HUES6 (cell line): Measurements from ENCODE around the gene TMEM201.
"Not testable (repeated sequence)": the region's sequence is repeated elsewhere in the genome, so short reads cannot be mapped to it uniquely, and the experiment has no call there.

Source experiments
- H3K27ac ChIP-seq: 2 replicates; pipeline ENCODE4 v1.7.0; 2013; ENCODE audit warnings: low read depth, mild to moderate bottlenecking, low read length, inconsistent platforms
- H3K27me3 ChIP-seq: 2 replicates; pipeline ENCODE4 v1.6.1; 2013; ENCODE audit warnings: low read length; ENCODE audit not compliant: control insufficient read depth, insufficient read depth
- H3K36me3 ChIP-seq: 2 replicates; pipeline ENCODE4 v1.6.1; 2013; ENCODE audit warnings: low read length; ENCODE audit not compliant: control insufficient read depth, insufficient read depth
- H3K4me1 ChIP-seq: 2 replicates; pipeline ENCODE4 v1.6.1; 2013; ENCODE audit warnings: low read length; ENCODE audit not compliant: control insufficient read depth, insufficient read depth
- H3K4me3 ChIP-seq: 2 replicates; pipeline ENCODE4 v1.5.1; 2013; ENCODE audit warnings: low read depth, low read length
- H3K9ac ChIP-seq: one replicate; pipeline ENCODE4 v1.6.1; 2013; ENCODE audit warnings: mild to moderate bottlenecking, low read length
- H3K9me3 ChIP-seq: 2 replicates; pipeline ENCODE4 v1.6.1; 2013; ENCODE audit warnings: low read depth, low read length; ENCODE audit not compliant: control insufficient read depth, insufficient read depth

Gene TMEM201

GRCh38 chr1:9611716-9612115 lies 23.0 kb downstream of the TMEM201 start:
- Histone ChIP-seq H3K4me3 (no peak overlapping the region), H3K4me1 (no peaks in the 10 kb centered on the region), H3K9ac (no peak overlapping the region), H3K27ac (no peak overlapping the region), H3K9me3 (no peaks in the 10 kb centered on the region), H3K36me3 (peaks cover 65% of the 10 kb centered on the region), H3K27me3 (no peaks in the 10 kb centered on the region)

GRCh38 chr1:9612162-9612845 lies 23.6 kb downstream of the TMEM201 start:
- Histone ChIP-seq H3K4me1 (no peaks in the 10 kb centered on the region), H3K27ac (no peak overlapping the region), H3K36me3 (peaks cover 64% of the 10 kb centered on the region), H3K9ac (no peak overlapping the region), H3K4me3 (no peak overlapping the region), H3K27me3 (no peaks in the 10 kb centered on the region), H3K9me3 (no peaks in the 10 kb centered on the region)

DNA sequence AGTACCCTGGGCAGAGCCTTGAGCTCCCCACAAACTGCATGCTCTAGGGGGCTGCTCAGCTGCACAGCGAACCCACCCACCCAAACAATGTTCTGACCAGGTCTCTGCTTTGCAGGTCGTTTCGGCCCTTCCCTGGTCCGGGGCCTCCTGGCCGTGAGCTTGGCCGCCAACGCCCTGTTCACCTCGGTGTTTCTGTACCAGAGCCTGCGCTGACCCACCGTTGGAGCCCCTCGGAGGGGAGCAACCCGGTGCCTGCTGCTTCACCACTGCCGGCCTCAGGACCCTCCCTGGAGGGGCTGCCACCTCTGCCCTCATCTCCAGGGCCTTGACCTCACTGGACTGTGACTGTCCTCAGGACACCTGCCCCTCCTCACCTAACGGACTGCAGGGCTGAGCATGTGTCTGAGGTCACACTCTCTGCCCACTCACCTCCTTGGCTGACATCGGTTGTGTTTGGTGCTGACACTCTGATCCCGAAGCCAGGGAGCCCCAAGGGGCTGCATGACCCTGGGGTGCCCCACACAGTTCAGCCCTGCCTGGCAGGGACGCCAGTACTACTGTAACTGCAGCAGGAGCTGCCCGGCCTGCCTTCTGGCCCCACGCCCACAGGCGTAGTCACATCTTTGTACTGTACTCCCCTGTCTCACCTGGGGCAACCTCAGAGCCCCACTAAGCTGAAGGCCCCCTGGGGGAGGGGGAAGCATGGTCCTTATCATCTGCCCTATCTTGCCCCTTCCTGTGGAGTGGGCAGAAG lies 24.3 kb downstream of the TMEM201 start:
- H3K27ac ChIP-seq: no peak overlapping the region
- H3K4me1 ChIP-seq: no peaks in the 10 kb centered on the region
- H3K27me3 ChIP-seq: no peaks in the 10 kb centered on the region
- no peaks in the 10 kb centered on the region for H3K9me3 ChIP-seq
- no peak overlapping the region for H3K9ac ChIP-seq
- H3K4me3 ChIP-seq: no peak overlapping the region
- peaks cover 57% of the 10 kb centered on the region for H3K36me3 ChIP-seq

GRCh38 chr1:9613625-9614299 lies 25.1 kb downstream of the TMEM201 start:
- Histone ChIP-seq H3K27ac (no peak overlapping the region), H3K4me3 (no peak overlapping the region), H3K4me1 (no peaks in the 10 kb centered on the region), H3K36me3 (peaks cover 50% of the 10 kb centered on the region), H3K27me3 (no peaks in the 10 kb centered on the region), H3K9ac (no peak overlapping the region), H3K9me3 (no peaks in the 10 kb centered on the region)

DNA sequence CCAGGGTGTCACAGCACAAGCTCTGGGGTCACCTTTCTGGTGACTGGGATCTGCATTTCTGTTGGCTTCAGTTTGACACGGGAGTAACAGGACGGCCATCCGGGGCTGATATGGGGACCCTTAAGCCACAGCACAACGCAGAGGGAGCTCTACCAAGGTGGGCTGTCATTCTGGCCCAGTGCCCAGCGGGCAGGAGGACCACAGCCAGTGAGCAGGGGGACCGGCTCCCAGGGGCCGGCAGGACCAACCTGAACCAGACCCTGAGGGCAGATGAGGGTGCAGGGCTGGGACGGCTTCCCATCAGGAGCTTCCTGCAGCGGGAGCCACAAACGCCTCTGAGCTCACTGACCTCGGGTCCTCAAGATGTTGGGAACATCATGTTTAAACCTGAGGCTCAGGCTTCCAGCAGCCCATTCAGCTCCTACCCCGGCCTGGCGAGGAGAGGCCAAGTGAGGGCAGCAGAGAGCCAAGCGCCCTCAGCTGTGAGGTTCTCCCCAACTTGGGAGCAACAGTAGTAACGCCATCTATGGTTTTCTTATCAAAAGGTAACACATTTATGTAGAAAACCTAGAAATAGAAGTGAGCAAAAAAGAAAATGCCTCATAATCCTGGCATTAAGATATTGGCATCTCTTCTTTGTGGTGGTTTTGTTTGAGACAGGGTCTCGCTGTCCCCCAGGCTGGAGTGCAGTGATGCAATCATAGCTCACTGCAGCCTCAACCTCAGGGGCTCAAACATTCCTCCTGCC lies 26.8 kb downstream of the TMEM201 start:
- H3K36me3 ChIP-seq: peaks cover 33% of the 10 kb centered on the region
- no peaks in the 10 kb centered on the region for H3K4me1 ChIP-seq
- no peaks in the 10 kb centered on the region for H3K27me3 ChIP-seq
- H3K27ac ChIP-seq: no peak overlapping the region
- no peak overlapping the region for H3K4me3 ChIP-seq
- no peaks in the 10 kb centered on the region for H3K9me3 ChIP-seq
- H3K9ac ChIP-seq: no peak overlapping the region

DNA sequence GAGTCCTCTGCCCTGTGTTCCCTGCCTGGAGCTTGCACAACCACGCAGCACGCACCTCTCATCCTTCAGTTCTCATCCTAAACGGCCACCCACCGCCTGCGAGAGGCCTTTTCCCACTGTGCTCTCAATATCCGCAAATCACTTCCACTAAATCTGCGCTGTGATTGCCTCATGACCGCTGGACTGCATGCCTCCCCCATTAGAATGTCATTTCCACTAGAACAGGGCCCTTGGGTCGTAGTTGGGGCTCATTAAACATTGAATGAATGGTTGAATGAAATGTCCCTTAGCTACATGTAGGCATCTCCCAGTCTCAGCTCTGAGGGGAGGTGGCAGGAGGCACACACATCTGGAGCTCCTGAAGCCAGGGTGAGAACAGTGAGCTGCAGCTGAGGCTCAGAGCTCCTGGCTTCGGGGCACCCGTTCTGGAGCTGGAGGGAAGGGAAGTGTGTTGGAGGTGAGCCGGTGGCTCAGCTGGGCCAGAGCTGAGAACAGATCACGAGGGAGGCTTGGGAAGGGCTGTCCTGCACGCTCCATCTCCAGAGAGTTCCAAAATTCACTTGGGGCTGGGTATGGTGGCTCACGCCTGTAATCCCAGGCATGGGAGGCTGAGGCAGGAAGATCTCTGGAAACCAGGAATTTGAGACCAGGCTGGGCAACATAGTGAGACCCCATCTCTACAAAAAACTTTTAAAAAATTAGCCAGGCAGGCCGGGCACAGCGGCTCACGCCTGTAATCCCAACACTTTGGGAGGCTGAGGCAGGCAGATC lies 30.4 kb downstream of the TMEM201 start:
- no peak overlapping the region for H3K27ac ChIP-seq
- H3K27me3 ChIP-seq: no peaks in the 10 kb centered on the region
- no peak overlapping the region for H3K9ac ChIP-seq
- no peak overlapping the region for H3K4me3 ChIP-seq
- no peaks in the 10 kb centered on the region for H3K9me3 ChIP-seq
- H3K36me3 ChIP-seq: no peaks in the 10 kb centered on the region
- no peaks in the 10 kb centered on the region for H3K4me1 ChIP-seq

DNA sequence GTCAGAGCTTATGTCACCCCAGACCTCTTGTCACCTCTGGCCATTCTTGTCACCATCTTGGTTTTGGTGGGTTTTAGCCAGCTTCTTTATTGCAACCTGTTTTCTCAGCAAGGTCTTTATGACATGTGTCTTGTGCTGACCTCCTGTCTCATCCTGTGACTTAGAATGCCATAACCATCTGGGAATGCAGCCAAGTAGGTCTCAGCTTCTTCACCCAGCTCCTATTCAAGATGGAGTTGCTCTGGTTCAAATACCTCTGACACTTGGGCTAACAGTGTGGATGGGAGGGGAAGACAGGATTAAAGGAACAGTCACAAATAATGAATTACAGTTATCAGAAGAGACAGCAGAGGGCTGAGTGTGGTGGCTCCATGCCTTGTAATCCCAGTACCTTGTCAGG lies 32.3 kb downstream of the TMEM201 start:
- Histone ChIP-seq H3K9me3 (no peaks in the 10 kb centered on the region), H3K27me3 (peaks cover 3% of the 10 kb centered on the region; the same call in 1 of the 2 replicates), H3K27ac (no peak overlapping the region), H3K9ac (no peak overlapping the region), H3K4me1 (no peaks in the 10 kb centered on the region), H3K36me3 (no peaks in the 10 kb centered on the region), H3K4me3 (no peak overlapping the region)

DNA sequence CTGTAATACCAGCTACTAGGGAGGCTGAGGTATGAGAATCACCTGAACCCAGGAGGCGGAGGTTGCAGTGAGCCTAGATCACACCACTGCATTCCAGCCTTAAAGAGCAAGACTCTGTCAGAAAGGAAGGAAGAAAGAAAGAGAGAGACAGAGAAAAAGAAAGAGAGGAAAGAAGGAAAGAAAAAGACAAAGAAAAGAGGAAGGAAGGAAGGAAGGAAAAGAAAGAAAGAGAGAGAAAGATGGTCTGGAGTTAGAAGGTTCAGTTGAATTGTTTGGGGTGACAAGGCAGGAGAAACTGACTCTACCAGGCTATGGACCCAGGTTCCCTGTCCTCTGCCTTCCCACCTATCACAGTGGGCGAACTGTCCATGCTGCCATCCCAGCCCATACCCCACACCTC lies 35.4 kb downstream of the TMEM201 start:
- peaks cover 14% of the 10 kb centered on the region for H3K27me3 ChIP-seq
- no peaks in the 10 kb centered on the region for H3K9me3 ChIP-seq
- H3K4me3 ChIP-seq: no peak overlapping the region
- no peak overlapping the region for H3K9ac ChIP-seq
- H3K36me3 ChIP-seq: no peaks in the 10 kb centered on the region
- no peak overlapping the region for H3K27ac ChIP-seq
- H3K4me1 ChIP-seq: peaks cover 7% of the 10 kb centered on the region

- H3K36me3 ChIP-seq, H3K4me1 ChIP-seq, H3K9ac ChIP-seq, H3K9me3 ChIP-seq, H3K4me3 ChIP-seq, H3K27ac ChIP-seq: not testable (repeated sequence)
- H3K27me3 ChIP-seq: peaks cover 14% of the 10 kb centered on the region
Observed at GRCh38 chr1:9625030-9625429, 36.3 kb downstream of the TMEM201 start.

DNA sequence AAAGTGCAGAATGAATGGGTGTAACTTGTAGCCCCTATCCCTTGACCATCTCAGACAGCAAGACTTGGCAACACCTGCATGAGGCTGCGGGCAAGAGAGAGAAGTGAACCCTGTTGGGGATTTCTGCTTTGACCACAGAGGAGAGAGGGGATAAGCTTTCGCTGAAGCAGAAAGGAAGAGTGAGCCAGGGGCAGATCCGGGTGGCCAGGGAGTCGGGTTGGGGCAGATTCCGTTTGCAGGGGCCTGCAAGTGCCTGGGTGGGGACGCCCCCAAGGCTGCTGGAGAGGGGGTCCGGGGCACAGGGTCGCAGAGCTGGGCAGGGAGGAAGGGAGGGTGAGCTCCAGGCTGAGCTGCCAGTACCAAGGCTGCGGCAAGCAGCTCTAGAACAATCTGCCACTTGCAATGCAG lies 37.5 kb downstream of the TMEM201 start:
- Histone ChIP-seq H3K9ac (no peak overlapping the region), H3K4me1 (peaks cover 7% of the 10 kb centered on the region), H3K27ac (no peak overlapping the region), H3K27me3 (peaks cover 14% of the 10 kb centered on the region), H3K36me3 (no peaks in the 10 kb centered on the region), H3K9me3 (no peaks in the 10 kb centered on the region), H3K4me3 (no peak overlapping the region)
